ENCODE measurements around the gene ADGRF4. TPM values are rescaled to one million over a fixed set of nuclear protein-coding genes. Genes with fewer than 3 reads are reported as not detected.

The ADGRF4 gene
- 0.87 and 2.3 TPM in 2 replicates for total RNA-seq (ENCODE audit: low replicate concordance)
- long read RNA-seq, partial matches to known transcripts, result 0 of 4 reads
- long read RNA-seq, other reads (novel, unspliced or antisense), result 2 of 4 reads

GRCh38 chr6:47698342-47698787, at the start of gene ADGRF4:
ADGRF4 (plus strand) TSS chr6:47698580; CDS start chr6:47707246, 8,666 bp downstream.
- no peaks in the 10 kb centered on the region for H3K27me3 Mint-ChIP-seq
- peaks cover 4% of the 10 kb centered on the region for H3K4me1 Mint-ChIP-seq (ENCODE audit: unreplicated experiment)
- H3K9me3 Mint-ChIP-seq, result no peaks in the 10 kb centered on the region
- TF ChIP-seq CTCF (conservative IDR thresholded peaks at IDR 0.05), result no peak
- no peak for DNase-seq (ENCODE audit: extremely low spot score, unreplicated experiment)
- H3K4me3 Mint-ChIP-seq, result peak within 1 kb of the TSS; percentile 54
- peak within 1 kb of the TSS; percentile 91 for H3K27ac Mint-ChIP-seq
- H3K36me3 Mint-ChIP-seq, result no peaks in the 10 kb centered on the region

- DNase-seq (ENCODE audit: extremely low spot score, unreplicated experiment), result no peak
- no peaks in the 10 kb centered on the region for H3K4me1 Mint-ChIP-seq (ENCODE audit: unreplicated experiment)
- no peaks in the 10 kb centered on the region for H3K27me3 Mint-ChIP-seq
- H3K4me3 Mint-ChIP-seq, result no peak overlapping the region
- no peak overlapping the region for H3K27ac Mint-ChIP-seq
- TF ChIP-seq CTCF (conservative IDR thresholded peaks at IDR 0.05), result no peak
- H3K36me3 Mint-ChIP-seq, result no peaks in the 10 kb centered on the region
- H3K9me3 Mint-ChIP-seq, result no peaks in the 10 kb centered on the region
Observed at GRCh38 chr6:47650553-47651432, 47.6 kb upstream of the ADGRF4 start.

- DNase-seq (ENCODE audit: extremely low spot score, unreplicated experiment), result no peak
- Mint-ChIP-seq H3K4me1 (ENCODE audit: unreplicated experiment) (no peaks in the 10 kb centered on the region), H3K4me3 (no peak overlapping the region), H3K27ac (no peak overlapping the region), H3K27me3 (no peaks in the 10 kb centered on the region), H3K36me3 (no peaks in the 10 kb centered on the region), H3K9me3 (no peaks in the 10 kb centered on the region)
- no peak for TF ChIP-seq CTCF (conservative IDR thresholded peaks at IDR 0.05)
Observed at GRCh38 chr6:47651505-47651944, 46.9 kb upstream of the ADGRF4 start.

- DNase-seq (ENCODE audit: extremely low spot score, unreplicated experiment), result no peak
- H3K9me3 Mint-ChIP-seq, result no peaks in the 10 kb centered on the region
- H3K27me3 Mint-ChIP-seq, result no peaks in the 10 kb centered on the region
- H3K4me1 Mint-ChIP-seq (ENCODE audit: unreplicated experiment), result no peaks in the 10 kb centered on the region
- H3K27ac Mint-ChIP-seq, result no peak overlapping the region
- TF ChIP-seq CTCF (conservative IDR thresholded peaks at IDR 0.05), result no peak
- H3K36me3 Mint-ChIP-seq, result no peaks in the 10 kb centered on the region
- H3K4me3 Mint-ChIP-seq, result no peak overlapping the region
Observed at GRCh38 chr6:47653706-47654105, 44.7 kb upstream of the ADGRF4 start.

GRCh38 chr6:47654255-47654654, 44.1 kb upstream of the ADGRF4 start:
- DNase-seq (ENCODE audit: extremely low spot score, unreplicated experiment), result no peak
- H3K4me3 Mint-ChIP-seq, result no peak overlapping the region
- no peaks in the 10 kb centered on the region for H3K4me1 Mint-ChIP-seq (ENCODE audit: unreplicated experiment)
- no peaks in the 10 kb centered on the region for H3K9me3 Mint-ChIP-seq
- TF ChIP-seq CTCF (conservative IDR thresholded peaks at IDR 0.05), result no peak
- H3K36me3 Mint-ChIP-seq, result no peaks in the 10 kb centered on the region
- no peaks in the 10 kb centered on the region for H3K27me3 Mint-ChIP-seq
- H3K27ac Mint-ChIP-seq, result no peak overlapping the region
